ENCODE data around the gene PCDHA1.

The PCDHA1 gene

GRCh38 chr5:140996060-140996459, 210.1 kb downstream of the PCDHA1 start:
- DNase-seq, result no peak

- DNase-seq, result no peak
These were observed 213.0 kb downstream of the PCDHA1 start for GRCh38 chr5:140998921-140999410.

- no peak for DNase-seq
These were observed 215.5 kb downstream of the PCDHA1 start for GRCh38 chr5:141001446-141001843.

GRCh38 chr5:141001844-141002604, 216.1 kb downstream of the PCDHA1 start:
- peak in 1 of 2 donors; percentile 16 for DNase-seq

GRCh38 chr5:141002605-141002965, 216.6 kb downstream of the PCDHA1 start:
- no peak for DNase-seq

GRCh38 chr5:141003031-141003430, 217.1 kb downstream of the PCDHA1 start:
- no peak for DNase-seq

- DNase-seq, result no peak
These were observed 218.1 kb downstream of the PCDHA1 start for GRCh38 chr5:141003791-141004611.

GRCh38 chr5:141007791-141008190, 221.9 kb downstream of the PCDHA1 start:
- no peak for DNase-seq

GRCh38 chr5:141010047-141010793, 224.3 kb downstream of the PCDHA1 start:
- DNase-seq, result no peak

GRCh38 chr5:141017943-141018342, 232.0 kb downstream of the PCDHA1 start:
- DNase-seq, result no peak

GRCh38 chr5:141022384-141022783, 236.4 kb downstream of the PCDHA1 start:
- no peak for DNase-seq

- DNase-seq, result no peak
These were observed 245.1 kb downstream of the PCDHA1 start for GRCh38 chr5:141031006-141031405.

GRCh38 chr5:141032626-141033025, 246.7 kb downstream of the PCDHA1 start:
- DNase-seq, result no peak

GRCh38 chr5:141039061-141039460, 253.1 kb downstream of the PCDHA1 start:
- DNase-seq, result no peak

- DNase-seq, result no peak
These were observed 253.6 kb downstream of the PCDHA1 start for GRCh38 chr5:141039517-141039916.

- peak; percentile 37 to 71 for DNase-seq
These were observed 254.3 kb downstream of the PCDHA1 start for GRCh38 chr5:141040093-141040770.

- peak; percentile 92 to 95 for DNase-seq
These were observed 255.0 kb downstream of the PCDHA1 start for GRCh38 chr5:141040771-141041426.

- DNase-seq, result no peak
These were observed 255.5 kb downstream of the PCDHA1 start for GRCh38 chr5:141041427-141041785.

- DNase-seq, result no peak
These were observed 256.6 kb downstream of the PCDHA1 start for GRCh38 chr5:141042555-141042954.

- DNase-seq, result no peak
These were observed 264.9 kb downstream of the PCDHA1 start, which contains the start of gene PCDHB1 for GRCh38 chr5:141050622-141051520. PCDHB1 (plus strand) TSS chr5:141051374; CDS start chr5:141051471, 97 bp downstream.

GRCh38 chr5:141051521-141051866, 265.6 kb downstream of the PCDHA1 start:
- no peak for DNase-seq
